ENCODE measurements around the gene RERE. TPM values are rescaled to one million over a fixed set of nuclear protein-coding genes. Genes with fewer than 3 reads are reported as not detected.
A peak's percentile ranks its signal among the peaks of the same experiment; 100 is the strongest.

The RERE gene
- total and polyA plus RNA-seq, 12 donors, result 33.4 to 146 (median 72.7) TPM

GRCh38 chr1:8460784-8461183 lies 356.7 kb downstream of the RERE start:
- WGBS, 4 donors, result 83 to 95% (median 87%) methylated on average over 5 of the region's 5 CpGs
- intact Hi-C loops (cut with DNase I), result no loop called here
- no peaks in the 10 kb centered on the region for H3K27me3 ChIP-seq
- H3K4me3 ChIP-seq, result no peak overlapping the region
- no peaks in the 10 kb centered on the region for H3K9me3 ChIP-seq (replicated peaks in 1 of 3)
- no peak for TF ChIP-seq POLR2A (IDR thresholded peaks at IDR 0.05)
- TF ChIP-seq, protein P1, sequence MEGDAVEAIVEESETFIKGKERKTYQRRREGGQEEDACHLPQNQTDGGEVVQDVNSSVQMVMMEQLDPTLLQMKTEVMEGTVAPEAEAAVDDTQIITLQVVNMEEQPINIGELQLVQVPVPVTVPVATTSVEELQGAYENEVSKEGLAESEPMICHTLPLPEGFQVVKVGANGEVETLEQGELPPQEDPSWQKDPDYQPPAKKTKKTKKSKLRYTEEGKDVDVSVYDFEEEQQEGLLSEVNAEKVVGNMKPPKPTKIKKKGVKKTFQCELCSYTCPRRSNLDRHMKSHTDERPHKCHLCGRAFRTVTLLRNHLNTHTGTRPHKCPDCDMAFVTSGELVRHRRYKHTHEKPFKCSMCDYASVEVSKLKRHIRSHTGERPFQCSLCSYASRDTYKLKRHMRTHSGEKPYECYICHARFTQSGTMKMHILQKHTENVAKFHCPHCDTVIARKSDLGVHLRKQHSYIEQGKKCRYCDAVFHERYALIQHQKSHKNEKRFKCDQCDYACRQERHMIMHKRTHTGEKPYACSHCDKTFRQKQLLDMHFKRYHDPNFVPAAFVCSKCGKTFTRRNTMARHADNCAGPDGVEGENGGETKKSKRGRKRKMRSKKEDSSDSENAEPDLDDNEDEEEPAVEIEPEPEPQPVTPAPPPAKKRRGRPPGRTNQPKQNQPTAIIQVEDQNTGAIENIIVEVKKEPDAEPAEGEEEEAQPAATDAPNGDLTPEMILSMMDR (IDR thresholded peaks at IDR 0.05), result no peak
- H3K27ac ChIP-seq, result no peak overlapping the region
- no peak for DNase-seq
- H3K36me3 ChIP-seq (replicated peaks in 1 of 2), result no peaks in the 10 kb centered on the region
- peaks cover 26 to 61% of the 10 kb centered on the region in 2 donors for H3K4me1 ChIP-seq (replicated peaks in 1 of 2)

DNA sequence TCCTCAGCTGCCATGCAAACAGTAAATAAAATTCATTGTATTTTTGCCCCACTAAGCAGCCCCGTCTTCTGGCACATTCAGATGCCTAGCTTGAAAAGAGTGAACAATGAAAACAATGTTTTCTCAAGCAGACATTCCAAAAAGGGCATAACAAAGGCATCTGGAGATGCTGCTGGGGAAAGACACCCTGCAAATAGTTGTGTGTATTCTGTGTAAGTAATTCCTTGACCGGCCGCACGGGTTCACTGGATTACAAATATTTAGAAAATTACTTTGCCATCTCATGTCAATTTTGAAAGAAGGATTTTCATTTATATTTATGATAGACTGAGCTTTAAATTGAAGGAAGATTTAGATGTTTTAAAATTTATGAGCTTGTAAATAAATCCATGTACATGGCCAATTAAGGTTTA lies 357.3 kb downstream of the RERE start:
- intact Hi-C loops (cut with DNase I), result no loop called here
- Histone ChIP-seq H3K27me3 (no peaks in the 10 kb centered on the region), H3K4me1 (replicated peaks in 1 of 2) (peaks cover 32 to 67% of the 10 kb centered on the region in 2 donors), H3K27ac (no peak overlapping the region), H3K4me3 (no peak overlapping the region), H3K36me3 (replicated peaks in 1 of 2) (no peaks in the 10 kb centered on the region), H3K9me3 (replicated peaks in 1 of 3) (no peaks in the 10 kb centered on the region)
- TF ChIP-seq POLR2A (IDR thresholded peaks at IDR 0.05), result no peak
- TF ChIP-seq, protein P1 (IDR thresholded peaks at IDR 0.05), result peak in 1 of 6 experiments; percentile 15
- WGBS, 4 donors, result 81 to 88% (median 84%) methylated on average over 4 of the region's 4 CpGs
- no peak for DNase-seq

DNA sequence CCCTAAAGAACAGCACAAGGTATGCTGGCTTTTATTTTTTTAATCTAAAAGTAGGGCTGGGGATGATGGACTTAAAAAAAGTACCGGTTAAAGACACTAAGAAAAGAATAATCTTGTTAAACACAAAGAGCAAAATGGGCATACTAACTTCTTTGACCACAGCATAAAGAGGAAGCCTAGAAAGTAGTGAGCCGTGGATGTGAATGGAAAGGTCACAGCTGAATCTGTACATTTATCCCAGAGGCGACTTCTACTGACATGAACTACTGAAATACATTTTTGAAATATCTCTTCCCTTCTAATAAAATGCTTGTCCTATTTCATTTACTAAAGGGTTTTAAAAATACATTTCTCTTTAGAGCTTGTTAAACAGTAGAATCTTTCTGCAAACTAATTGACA lies 358.8 kb downstream of the RERE start:
- intact Hi-C loops (cut with DNase I), result no loop called here
- H3K36me3 ChIP-seq (replicated peaks in 1 of 2), result no peaks in the 10 kb centered on the region
- DNase-seq, result no peak
- H3K4me1 ChIP-seq (replicated peaks in 1 of 2), result peaks cover 30 to 63% of the 10 kb centered on the region in 2 donors
- TF ChIP-seq POLR2A (IDR thresholded peaks at IDR 0.05), result no peak
- TF ChIP-seq, protein P1 (IDR thresholded peaks at IDR 0.05), result no peak
- no peaks in the 10 kb centered on the region for H3K9me3 ChIP-seq (replicated peaks in 1 of 3)
- no peak overlapping the region for H3K4me3 ChIP-seq
- WGBS, 4 donors, result 82 to 92% (median 87%) methylated on average over 3 of the region's 3 CpGs
- H3K27me3 ChIP-seq, result no peaks in the 10 kb centered on the region
- no peak overlapping the region for H3K27ac ChIP-seq

- Histone ChIP-seq H3K4me1 (replicated peaks in 1 of 2) (peaks cover 24 to 59% of the 10 kb centered on the region in 2 donors), H3K9me3 (replicated peaks in 1 of 3) (no peaks in the 10 kb centered on the region), H3K36me3 (replicated peaks in 1 of 2) (no peaks in the 10 kb centered on the region), H3K27me3 (no peaks in the 10 kb centered on the region), H3K4me3 (no peak overlapping the region), H3K27ac (peak overlapping the region in 1 of 5 donors; percentile 1)
- intact Hi-C loops (cut with DNase I), result no loop called here
- TF ChIP-seq POLR2A (IDR thresholded peaks at IDR 0.05), result no peak
- TF ChIP-seq, protein P1 (IDR thresholded peaks at IDR 0.05), result no peak
- no peak for DNase-seq
- 73 to 80% (median 76%) methylated on average over 7 of the region's 7 CpGs for WGBS, 4 donors
These were observed 359.6 kb downstream of the RERE start for GRCh38 chr1:8457760-8458381.

All from adrenal gland (tissue), 12 donors.